A549 (cell line): Measurements from ENCODE around the gene ITGB2.

Experiments
- CEBPB ChIP-seq, 2 experiments: fragments of >200 bp in 1 of 2; sonication (Bioruptor Twin) in 1 of 2; formaldehyde crosslinking in 1 of 2; IDR thresholded peaks; 2 replicates each; pipeline ENCODE4 v1.6.1; 2012 to 2016
- KDM5A ChIP-seq: fragments of 200-600 bp; sonication (generic); IDR thresholded peaks from 2 replicates; pipeline ENCODE4 v1.6.1; 2016; ENCODE audit warnings: antibody characterized with exemption, mild to moderate bottlenecking
- MAFK ChIP-seq: fragments of 450-650 bp; IDR thresholded peaks from 2 replicates; pipeline ENCODE4 v1.6.1; 2014; ENCODE audit not compliant: partially characterized antibody
- NFE2L2 ChIP-seq: fragments of 150-350 bp; conservative IDR thresholded peaks from 2 replicates; pipeline ENCODE4 v1.6.1; 2014; ENCODE audit warnings: low read length
- NR3C1 ChIP-seq: fragments of >200 bp; sonication (Bioruptor Twin); formaldehyde crosslinking; IDR thresholded peaks from 3 replicates; pipeline ENCODE4 v1.6.1; 2017
- POLR2A ChIP-seq: IDR thresholded peaks from 2 replicates; pipeline ENCODE4 v1.6.1; 2012; ENCODE audit warnings: mild to moderate bottlenecking, low read length
- RAD21 ChIP-seq, 2 experiments: fragments of >200 bp in 1 of 2; sonication (Bioruptor Twin) in 1 of 2; formaldehyde crosslinking in 1 of 2; IDR thresholded peaks in 1 of 2; conservative IDR thresholded peaks in 1 of 2; 2 replicates in 1 of 2; 3 replicates in 1 of 2; pipeline ENCODE4 v1.6.1; 2012 to 2018; ENCODE audit warnings: inconsistent platforms in 1 of 2
- TP53 ChIP-seq: fragments of 250-450 bp; sonication (Bioruptor Pico); IDR thresholded peaks from 2 replicates; pipeline ENCODE4 v1.5.0; 2021; ENCODE audit warnings: mild to moderate bottlenecking, moderate library complexity
- USF2 ChIP-seq: fragments of 450-650 bp; IDR thresholded peaks from 2 replicates; pipeline ENCODE4 v1.6.1; 2014; ENCODE audit warnings: antibody characterized with exemption
- TF ChIP-seq, protein P1 (sequence below): fragments of 150-350 bp; IDR thresholded peaks from 2 replicates; pipeline ENCODE4 v1.6.1; 2014; ENCODE audit warnings: low read depth, mild to moderate bottlenecking, low read length
- TF ChIP-seq, protein P2 (sequence below): fragments of >200 bp; sonication (Bioruptor Twin); formaldehyde crosslinking; IDR thresholded peaks from 3 replicates; pipeline ENCODE4 v1.5.1; 2016

DNA sequence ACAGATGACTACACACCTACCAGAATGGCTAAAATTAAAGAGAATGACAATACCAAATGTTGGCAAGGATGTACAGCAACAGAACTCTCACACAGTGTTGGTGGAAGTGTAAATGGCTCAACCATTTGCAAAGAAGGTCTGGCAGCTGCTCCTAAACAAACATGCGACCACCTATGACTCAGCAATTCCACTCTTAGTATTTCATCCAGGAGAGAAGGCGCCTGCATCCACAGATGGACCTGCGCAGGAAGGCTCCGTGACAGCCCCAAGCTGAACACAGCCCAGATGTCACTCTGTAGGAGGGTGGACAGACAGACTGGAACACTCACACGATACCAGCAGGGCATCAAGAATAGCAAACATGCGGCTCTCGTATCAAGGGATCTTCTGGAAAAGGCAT is 53.9 kb downstream of the ITGB2 start:
- TF ChIP-seq, protein P1, sequence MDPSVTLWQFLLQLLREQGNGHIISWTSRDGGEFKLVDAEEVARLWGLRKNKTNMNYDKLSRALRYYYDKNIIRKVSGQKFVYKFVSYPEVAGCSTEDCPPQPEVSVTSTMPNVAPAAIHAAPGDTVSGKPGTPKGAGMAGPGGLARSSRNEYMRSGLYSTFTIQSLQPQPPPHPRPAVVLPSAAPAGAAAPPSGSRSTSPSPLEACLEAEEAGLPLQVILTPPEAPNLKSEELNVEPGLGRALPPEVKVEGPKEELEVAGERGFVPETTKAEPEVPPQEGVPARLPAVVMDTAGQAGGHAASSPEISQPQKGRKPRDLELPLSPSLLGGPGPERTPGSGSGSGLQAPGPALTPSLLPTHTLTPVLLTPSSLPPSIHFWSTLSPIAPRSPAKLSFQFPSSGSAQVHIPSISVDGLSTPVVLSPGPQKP = no peak
- no peak for TF ChIP-seq POLR2A
- peak; percentile 75 for TF ChIP-seq NFE2L2
- TF ChIP-seq, protein P2, sequence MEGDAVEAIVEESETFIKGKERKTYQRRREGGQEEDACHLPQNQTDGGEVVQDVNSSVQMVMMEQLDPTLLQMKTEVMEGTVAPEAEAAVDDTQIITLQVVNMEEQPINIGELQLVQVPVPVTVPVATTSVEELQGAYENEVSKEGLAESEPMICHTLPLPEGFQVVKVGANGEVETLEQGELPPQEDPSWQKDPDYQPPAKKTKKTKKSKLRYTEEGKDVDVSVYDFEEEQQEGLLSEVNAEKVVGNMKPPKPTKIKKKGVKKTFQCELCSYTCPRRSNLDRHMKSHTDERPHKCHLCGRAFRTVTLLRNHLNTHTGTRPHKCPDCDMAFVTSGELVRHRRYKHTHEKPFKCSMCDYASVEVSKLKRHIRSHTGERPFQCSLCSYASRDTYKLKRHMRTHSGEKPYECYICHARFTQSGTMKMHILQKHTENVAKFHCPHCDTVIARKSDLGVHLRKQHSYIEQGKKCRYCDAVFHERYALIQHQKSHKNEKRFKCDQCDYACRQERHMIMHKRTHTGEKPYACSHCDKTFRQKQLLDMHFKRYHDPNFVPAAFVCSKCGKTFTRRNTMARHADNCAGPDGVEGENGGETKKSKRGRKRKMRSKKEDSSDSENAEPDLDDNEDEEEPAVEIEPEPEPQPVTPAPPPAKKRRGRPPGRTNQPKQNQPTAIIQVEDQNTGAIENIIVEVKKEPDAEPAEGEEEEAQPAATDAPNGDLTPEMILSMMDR = no peak
- no peak for TF ChIP-seq RAD21 (conservative IDR thresholded peaks at IDR 0.05 in 1 of 2, IDR thresholded peaks at IDR 0.05 in 1 of 2)
- no peak for TF ChIP-seq CEBPB (IDR thresholded peaks at IDR 0.05)
- peak; percentile 76 for TF ChIP-seq MAFK
- no peak for TF ChIP-seq TP53
- no peak for TF ChIP-seq KDM5A
- no peak for TF ChIP-seq USF2
- TF ChIP-seq NR3C1 = no peak
